Ovary (tissue), 9 donors: Measurements from ENCODE around the gene TBC1D24. TPM values are rescaled to one million over a fixed set of nuclear protein-coding genes. Genes with fewer than 3 reads are reported as not detected.

Source experiments
- DNase-seq, 5 donors: peaks; one replicate each; pipeline ENCODE4 v3.0.0-alpha.2; 2019 to 2020
- H3K27ac ChIP-seq, 2 donors: fragments of 200-600 bp; one replicate each; pipeline versions ENCODE4 v1.5.1 to v1.8.0; 2019 to 2022
- H3K27me3 ChIP-seq: fragments of 200-600 bp; one replicate; pipeline ENCODE4 v1.8.0; 2022
- H3K36me3 ChIP-seq: fragments of 200-600 bp; sonication (generic); one replicate; pipeline ENCODE4 v1.5.1; 2019
- H3K4me1 ChIP-seq: one replicate; pipeline ENCODE4 v1.8.1; 2013; ENCODE audit warnings: mild to moderate bottlenecking, moderate library complexity; ENCODE audit not compliant: insufficient read depth
- H3K4me3 ChIP-seq: fragments of 200-600 bp; sonication (generic); one replicate; pipeline ENCODE4 v1.5.1; 2017
- H3K9me3 ChIP-seq, 2 donors: fragments of 200-600 bp in 1 of 2; sonication (generic) in 1 of 2; one replicate each; pipeline versions ENCODE4 v1.5.1 to v1.8.1; 2013 to 2019; ENCODE audit warnings: mild to moderate bottlenecking in 1 of 2, moderate library complexity in 1 of 2
- EP300 ChIP-seq: sonication (generic); formaldehyde crosslinking; IDR thresholded peaks from one replicate; pipeline ENCODE4 v1.6.1; 2017; ENCODE audit warnings: antibody characterized with exemption
- POLR2A ChIP-seq: fragments of 450-650 bp; IDR thresholded peaks from one replicate; pipeline ENCODE4 v1.6.1; 2017; ENCODE audit warnings: antibody characterized with exemption, mild to moderate bottlenecking, moderate library complexity
- WGBS, 3 donors: extraction: QIAGEN DNeasy Blood & Tissue Kit in 1 of 3; methylation state at CpG; one replicate each; pipeline versions ENCODE4 v1.1.5 to v1.1.7; 2013 to 2017; 5-methylcytosine and 5-hydroxymethylcytosine counted together
- intact Hi-C, 4 donors: fragments of 100-400 bp; cut with DNase I; formaldehyde crosslinking; loops; one replicate each; pipeline versions ENCODE4 v1.11.0 to v1.15.1; 2022 to 2023
- polyA plus RNA-seq, 2 donors: library from polyadenylated mRNA; stranded (reverse); fragments of 200-250 nt in 1 of 2; fragments of 350-450 nt in 1 of 2; fragmentation: Illumina TruSeq in 1 of 2; extraction: RNeasy Lipid Tissue Mini Kit (QIAGEN cat#74804) in 1 of 2; gene quantifications; one replicate each; pipeline ENCODE4 v1.2.3, GENCODE V29; 2013 to 2014
- total RNA-seq, 7 donors: library from RNA; depleted of rRNA in 2 of 7; stranded (reverse); fragments of >200 nt in 2 of 7; fragmentation: NEBNext Ultra II Directional in 3 of 7; extraction: Animal tissue kit (Norgen Biotek cat#: 25700) in 3 of 7; gene quantifications; one replicate each; pipeline versions ENCODE4 v1.1.0 to v1.2.4, GENCODE V29; 2016 to 2023
- TF ChIP-seq, protein P1 (sequence below), 3 donors: fragments of 450-650 bp in 2 of 3; fragments of 200-600 bp in 1 of 3; IDR thresholded peaks; one replicate each; pipeline versions ENCODE4 v1.5.1 to v1.8.0; 2016 to 2022; ENCODE audit warnings: antibody characterized with exemption in 3 of 3, mild to moderate bottlenecking in 1 of 3
- donor health status: DM: no; HTN: no; CAD: no; lungs with moderate emphysema.
- donor health status: DM: no; HTN: no; CAD: no.
- donor health status: Bipolar disorder and iron deficiency.
- donor health status: DM: yes; HTN: yes; CAD: no.
- donor health status: DM: no; HTN: no; CAD: no.
- donor health status: DM: yes; HTN: yes; CAD: no.

TBC1D24 gene
- total and polyA plus RNA-seq, 9 donors: 1.9 to 8.1 (median 6.0) TPM

DNA sequence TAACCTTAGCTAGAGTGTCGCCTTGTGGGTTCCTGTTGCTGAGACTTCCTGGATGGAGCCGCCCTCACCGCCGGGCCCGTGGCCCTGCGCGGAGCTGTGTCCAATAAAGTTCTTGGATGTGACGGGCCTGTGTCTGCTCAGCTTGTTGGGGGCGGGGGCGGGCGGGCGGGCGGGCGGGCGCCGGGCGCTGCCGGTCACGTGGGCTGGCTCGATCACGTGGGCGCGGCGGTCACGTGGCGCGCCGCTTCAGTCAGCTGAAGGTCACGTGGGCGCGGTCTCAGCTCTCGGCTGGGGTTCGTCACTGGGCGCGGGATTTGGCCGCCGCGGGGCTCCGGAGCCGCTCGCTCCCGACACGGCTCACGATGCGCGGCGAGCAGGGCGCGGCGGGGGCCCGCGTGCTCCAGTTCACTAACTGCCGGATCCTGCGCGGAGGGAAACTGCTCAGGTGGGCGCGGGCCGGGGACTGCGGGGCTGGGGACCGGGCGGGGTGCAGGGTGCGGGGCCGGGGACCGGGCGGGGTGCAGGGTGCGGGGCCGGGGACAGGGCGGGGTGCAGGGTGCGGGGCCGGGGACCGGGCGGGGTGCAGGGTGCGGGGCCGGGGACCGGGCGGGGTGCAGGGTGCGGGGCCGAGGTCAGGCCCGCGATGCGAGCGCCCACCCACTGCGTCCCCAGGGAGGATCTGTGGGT, 45.3 kb downstream of the TBC1D24 start, which contains the start of gene AMDHD2:
Gene AMDHD2 (plus strand): TSS at position 275 of the 687 bp plus-strand sequence. CDS start 88 bp downstream, at position 363.
- WGBS, 3 donors: 0 to 1% (median 1%) methylated on average over 37 to 83 of the region's 83 CpGs
- Histone ChIP-seq H3K4me3 (peak within 1 kb of the TSS; percentile 50), H3K4me1 (peaks cover 33% of the 10 kb centered on the region), H3K27ac (peak within 1 kb of the TSS in 1 of 2 donors; percentile 28), H3K9me3 (no peaks in the 10 kb centered on the region), H3K36me3 (no peaks in the 10 kb centered on the region), H3K27me3 (no peaks in the 10 kb centered on the region)
- peak; percentile 89 to 93 (median 92) for DNase-seq
- no peak for TF ChIP-seq POLR2A
- TF ChIP-seq, protein P1, sequence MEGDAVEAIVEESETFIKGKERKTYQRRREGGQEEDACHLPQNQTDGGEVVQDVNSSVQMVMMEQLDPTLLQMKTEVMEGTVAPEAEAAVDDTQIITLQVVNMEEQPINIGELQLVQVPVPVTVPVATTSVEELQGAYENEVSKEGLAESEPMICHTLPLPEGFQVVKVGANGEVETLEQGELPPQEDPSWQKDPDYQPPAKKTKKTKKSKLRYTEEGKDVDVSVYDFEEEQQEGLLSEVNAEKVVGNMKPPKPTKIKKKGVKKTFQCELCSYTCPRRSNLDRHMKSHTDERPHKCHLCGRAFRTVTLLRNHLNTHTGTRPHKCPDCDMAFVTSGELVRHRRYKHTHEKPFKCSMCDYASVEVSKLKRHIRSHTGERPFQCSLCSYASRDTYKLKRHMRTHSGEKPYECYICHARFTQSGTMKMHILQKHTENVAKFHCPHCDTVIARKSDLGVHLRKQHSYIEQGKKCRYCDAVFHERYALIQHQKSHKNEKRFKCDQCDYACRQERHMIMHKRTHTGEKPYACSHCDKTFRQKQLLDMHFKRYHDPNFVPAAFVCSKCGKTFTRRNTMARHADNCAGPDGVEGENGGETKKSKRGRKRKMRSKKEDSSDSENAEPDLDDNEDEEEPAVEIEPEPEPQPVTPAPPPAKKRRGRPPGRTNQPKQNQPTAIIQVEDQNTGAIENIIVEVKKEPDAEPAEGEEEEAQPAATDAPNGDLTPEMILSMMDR (IDR thresholded peaks at IDR 0.05): no peak
- TF ChIP-seq EP300: no peak
- intact Hi-C loops: no loop called here

DNA sequence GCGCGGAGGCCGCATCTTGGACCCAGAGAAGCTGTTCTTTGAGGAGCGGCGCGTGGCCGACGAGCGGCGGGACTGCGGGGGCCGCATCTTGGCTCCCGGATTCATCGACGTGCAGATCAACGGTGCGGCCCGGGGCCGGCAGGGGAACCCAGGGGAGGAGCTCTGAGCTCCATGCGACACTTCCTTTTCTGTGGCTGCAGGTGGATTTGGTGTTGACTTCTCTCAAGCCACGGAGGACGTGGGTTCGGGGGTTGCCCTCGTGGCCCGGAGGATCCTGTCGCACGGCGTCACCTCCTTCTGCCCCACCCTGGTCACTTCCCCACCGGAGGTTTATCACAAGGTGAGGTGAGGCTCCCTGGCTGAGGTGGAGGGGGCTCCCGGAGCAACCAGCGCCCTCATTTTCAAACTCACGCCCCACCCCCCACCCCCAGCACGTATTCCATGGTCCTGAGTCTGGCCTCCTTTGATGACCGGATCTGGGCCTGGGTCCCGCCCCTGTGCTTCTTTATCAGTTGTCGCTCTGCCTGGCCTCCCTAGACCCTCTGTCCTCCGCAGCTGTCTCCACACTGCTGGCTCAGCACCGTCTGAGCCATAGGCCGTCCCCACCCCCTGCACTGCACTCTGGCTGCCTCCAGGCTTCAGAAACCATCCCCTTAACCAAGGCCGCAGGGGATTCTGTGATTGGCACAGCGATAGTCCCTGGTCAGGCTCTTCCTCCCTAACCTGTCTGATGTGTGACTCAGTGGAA, 46.0 kb downstream of the TBC1D24 start:
- Histone ChIP-seq H3K4me1 (peaks cover 27% of the 10 kb centered on the region), H3K9me3 (no peaks in the 10 kb centered on the region), H3K27ac (no peak overlapping the region), H3K4me3 (peak overlapping the region; percentile 50), H3K36me3 (no peaks in the 10 kb centered on the region), H3K27me3 (no peaks in the 10 kb centered on the region)
- TF ChIP-seq, protein P1 (IDR thresholded peaks at IDR 0.05): no peak
- TF ChIP-seq EP300 (no peak), POLR2A (no peak)
- DNase-seq: peak in 3 of 5 donors; percentile 23 to 52 (median 26)
- 14 to 17% (median 15%) methylated on average over 41 of the region's 41 CpGs for WGBS, 3 donors
- intact Hi-C loops: no loop called here

DNA sequence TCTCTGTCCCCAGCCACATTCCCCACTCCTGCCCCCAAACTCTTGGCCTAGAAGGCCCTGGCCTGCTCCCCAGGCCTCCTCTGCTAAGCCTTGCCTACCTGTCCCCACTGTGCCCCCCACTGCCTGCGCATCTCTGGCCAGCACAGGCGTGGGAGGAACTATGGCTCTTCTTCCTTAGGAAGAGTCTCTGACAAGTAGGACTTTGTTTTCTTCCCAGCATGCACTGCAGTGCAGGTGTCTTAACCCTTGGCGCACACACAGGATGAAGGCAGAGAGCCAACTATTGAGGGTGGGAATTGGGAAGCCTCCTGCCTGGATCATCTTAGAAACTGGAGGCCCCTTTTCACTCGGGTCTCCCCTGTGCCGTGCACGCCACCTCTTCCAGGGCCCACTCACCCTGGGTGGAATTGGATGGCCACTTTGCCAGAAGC, 48.9 kb downstream of the TBC1D24 start:
- Histone ChIP-seq H3K27ac (no peak overlapping the region), H3K27me3 (no peaks in the 10 kb centered on the region), H3K9me3 (no peaks in the 10 kb centered on the region), H3K4me1 (peaks cover 10% of the 10 kb centered on the region), H3K36me3 (no peaks in the 10 kb centered on the region), H3K4me3 (no peak overlapping the region)
- intact Hi-C loops: no loop called here
- DNase-seq: peak in 1 of 5 donors; percentile 16
- WGBS, 3 donors: 78 to 86% (median 80%) methylated on average over 6 of the region's 6 CpGs
- TF ChIP-seq EP300: no peak
- no peak for TF ChIP-seq POLR2A
- TF ChIP-seq, protein P1 (IDR thresholded peaks at IDR 0.05): no peak

DNA sequence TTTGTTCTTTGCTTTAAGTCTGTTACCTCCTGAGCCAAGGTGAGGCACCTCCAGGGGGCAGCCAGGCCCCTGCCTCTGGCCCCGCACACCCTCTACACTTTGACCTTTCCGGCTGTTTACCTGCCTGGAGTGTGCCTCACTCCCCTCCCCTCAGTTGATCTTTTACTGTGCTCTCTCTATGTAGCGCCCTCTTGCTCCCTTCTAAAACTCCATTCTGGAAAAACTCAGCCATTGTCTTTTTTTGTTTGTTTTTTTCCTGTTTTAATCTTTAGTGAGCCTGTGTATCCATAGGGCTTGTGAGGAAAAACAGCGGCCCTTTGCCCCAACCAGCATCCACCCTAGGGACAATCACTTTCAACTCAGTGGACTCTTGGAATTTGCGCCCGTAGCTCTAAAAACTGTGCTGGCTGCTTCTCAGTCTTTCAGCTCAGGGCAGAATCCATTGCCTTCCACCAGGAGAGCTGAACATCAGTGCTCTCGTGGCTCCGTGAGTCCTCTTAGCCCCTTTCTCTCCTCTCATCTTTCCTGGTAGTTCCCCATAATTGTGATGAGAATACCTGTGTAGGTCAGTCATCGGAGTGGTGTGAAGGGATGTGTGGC, 49.5 kb downstream of the TBC1D24 start:
- Histone ChIP-seq H3K27ac (no peak overlapping the region), H3K36me3 (no peaks in the 10 kb centered on the region), H3K4me3 (no peak overlapping the region), H3K27me3 (no peaks in the 10 kb centered on the region), H3K9me3 (no peaks in the 10 kb centered on the region), H3K4me1 (peaks cover 8% of the 10 kb centered on the region)
- TF ChIP-seq POLR2A (no peak), EP300 (no peak)
- TF ChIP-seq, protein P1 (IDR thresholded peaks at IDR 0.05): no peak
- intact Hi-C loops: no loop called here
- 92 to 95% (median 94%) methylated on average over 9 of the region's 9 CpGs for WGBS, 3 donors
- DNase-seq: peak in 1 of 5 donors; percentile 10
